NCI-H2227 (cell line): ENCODE measurements around the gene ACSF2.
A peak's percentile ranks its signal among the peaks of the same experiment; 100 is the strongest.
"Not testable (repeated sequence)": the region's sequence is repeated elsewhere in the genome, so short reads cannot be mapped to it uniquely, and the experiment has no call there.

ENCODE experiments used
- DNase-seq: peaks from one replicate; lab custom pipeline; 2025; ENCODE audit not compliant: unreplicated experiment; lab: John Stamatoyannopoulos, UW

Gene ACSF2

DNA sequence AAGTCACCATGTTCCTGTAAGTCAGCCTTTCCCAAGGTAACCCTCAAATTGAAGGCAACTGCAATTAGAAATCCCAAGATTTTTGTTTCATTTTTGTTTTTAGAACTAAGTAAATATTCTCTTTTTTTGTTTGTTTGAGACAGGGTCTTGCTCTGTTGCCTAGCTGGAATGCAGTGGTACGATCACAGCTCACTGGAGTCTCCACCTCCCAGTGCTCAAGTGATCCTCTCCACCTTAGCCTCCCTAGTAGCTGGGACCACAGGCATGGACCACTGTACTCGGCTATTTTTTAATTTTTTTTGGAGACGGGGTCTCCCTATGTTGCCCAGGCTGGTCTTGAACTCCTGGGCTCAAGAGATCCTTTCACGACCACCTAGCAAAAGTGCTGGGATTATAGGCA lies 18.1 kb upstream of the ACSF2 start:
- no peak for DNase-seq

DNA sequence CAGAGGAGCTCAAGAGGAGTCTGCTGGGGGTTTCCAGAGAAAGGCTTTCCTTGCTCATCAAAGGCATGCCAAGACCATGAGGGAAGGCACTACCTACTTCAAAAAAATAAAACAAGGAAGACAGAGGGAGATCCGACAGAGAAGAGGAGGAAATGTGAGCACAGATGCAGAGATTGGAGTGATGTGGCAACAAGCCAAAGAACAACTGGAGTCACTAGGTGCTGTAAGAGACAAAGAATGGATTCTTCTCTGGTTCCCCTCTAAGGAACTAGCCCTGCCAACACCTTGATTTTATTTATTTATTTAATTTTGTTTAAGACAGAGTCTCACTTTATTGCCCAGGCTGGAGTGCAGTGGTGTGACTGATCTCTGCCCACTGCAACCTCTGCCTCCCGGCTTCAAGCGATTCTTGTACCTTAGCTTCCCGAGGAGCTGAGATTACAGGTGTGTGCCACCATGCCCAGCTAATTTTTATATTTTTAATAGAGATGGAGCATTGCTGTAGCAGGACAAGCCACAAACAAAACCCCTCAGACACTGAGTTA lies 13.8 kb upstream of the ACSF2 start:
- no peak for DNase-seq

GRCh38 chr17:50414808-50415207 lies 11.2 kb upstream of the ACSF2 start:
- no peak for DNase-seq

DNA sequence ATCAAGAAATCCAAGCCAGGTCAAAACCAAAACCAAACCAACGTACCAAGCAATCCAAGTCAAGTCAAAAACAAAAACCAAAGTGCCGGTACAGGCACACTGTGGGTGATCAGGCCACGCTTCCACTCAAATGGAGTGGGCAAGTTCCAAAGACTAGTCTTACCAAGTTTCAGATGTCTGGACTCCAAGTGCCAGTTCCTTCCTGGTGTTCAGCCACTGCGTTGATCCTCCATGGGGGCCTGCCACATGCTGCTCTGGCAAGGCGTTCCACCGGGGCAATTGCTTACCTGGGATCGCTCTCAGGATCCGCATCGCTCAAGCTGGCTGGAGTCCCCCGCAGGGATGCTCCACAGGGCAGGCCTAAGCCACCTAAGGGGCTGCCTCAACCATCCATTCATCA lies 6.4 kb upstream of the ACSF2 start:
- DNase-seq = not testable (repeated sequence)

DNA sequence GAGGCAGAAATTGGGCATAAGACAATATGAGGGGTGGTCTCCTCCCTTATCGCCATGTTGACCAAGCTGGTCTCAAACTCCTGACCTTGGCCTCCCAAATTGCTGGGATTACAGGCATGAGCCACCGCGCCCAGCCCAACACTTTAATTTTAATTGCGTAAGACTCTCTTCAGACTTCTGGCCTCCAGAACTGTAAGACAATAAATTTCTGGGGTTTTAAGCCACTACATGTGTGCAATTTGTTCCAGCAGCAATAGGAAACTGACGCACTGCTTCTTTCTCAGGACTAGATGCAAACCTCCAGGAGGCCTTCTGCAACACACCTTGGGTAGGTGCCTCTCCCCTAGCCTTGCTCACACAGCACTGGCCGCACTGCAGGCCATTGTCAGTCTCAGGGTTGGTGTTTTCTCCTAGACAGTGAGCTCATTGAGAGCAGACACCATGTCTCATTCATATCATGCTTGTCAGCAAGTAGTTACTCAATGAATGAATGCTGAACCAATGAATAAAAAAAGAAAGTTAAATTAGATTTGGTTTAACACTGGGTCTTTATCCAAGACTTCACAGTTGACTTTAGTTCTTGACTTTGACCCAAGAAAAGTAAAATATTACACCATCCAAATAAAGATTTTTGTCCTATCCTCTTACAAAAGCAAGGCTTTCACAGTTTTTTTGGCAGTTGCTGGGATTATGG lies 5.5 kb upstream of the ACSF2 start:
- no peak for DNase-seq

- no peak for DNase-seq
Measured at GRCh38 chr17:50421308-50422051, 4.5 kb upstream of the ACSF2 start.

DNA sequence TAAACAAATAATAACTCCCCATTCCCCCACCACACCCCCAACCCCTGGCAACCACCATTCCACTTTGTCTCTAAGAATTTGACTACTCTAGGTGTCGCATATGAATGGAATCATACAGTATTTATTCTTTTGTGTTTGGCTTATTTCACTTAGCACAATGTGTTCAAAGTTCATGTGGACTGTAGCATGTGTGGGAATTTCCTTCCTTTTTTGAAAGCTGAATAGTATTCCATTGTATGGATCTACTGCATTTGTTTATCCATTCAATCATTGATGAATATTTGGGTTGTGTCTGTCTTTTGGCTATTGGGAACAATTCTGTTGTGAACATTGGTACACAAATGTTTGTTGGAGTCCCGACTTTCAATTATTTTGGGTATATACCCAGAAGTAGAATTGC lies 3.3 kb upstream of the ACSF2 start:
- no peak for DNase-seq

GRCh38 chr17:50423553-50424159 lies 2.4 kb upstream of the ACSF2 start:
- DNase-seq = peak; percentile 77

DNA sequence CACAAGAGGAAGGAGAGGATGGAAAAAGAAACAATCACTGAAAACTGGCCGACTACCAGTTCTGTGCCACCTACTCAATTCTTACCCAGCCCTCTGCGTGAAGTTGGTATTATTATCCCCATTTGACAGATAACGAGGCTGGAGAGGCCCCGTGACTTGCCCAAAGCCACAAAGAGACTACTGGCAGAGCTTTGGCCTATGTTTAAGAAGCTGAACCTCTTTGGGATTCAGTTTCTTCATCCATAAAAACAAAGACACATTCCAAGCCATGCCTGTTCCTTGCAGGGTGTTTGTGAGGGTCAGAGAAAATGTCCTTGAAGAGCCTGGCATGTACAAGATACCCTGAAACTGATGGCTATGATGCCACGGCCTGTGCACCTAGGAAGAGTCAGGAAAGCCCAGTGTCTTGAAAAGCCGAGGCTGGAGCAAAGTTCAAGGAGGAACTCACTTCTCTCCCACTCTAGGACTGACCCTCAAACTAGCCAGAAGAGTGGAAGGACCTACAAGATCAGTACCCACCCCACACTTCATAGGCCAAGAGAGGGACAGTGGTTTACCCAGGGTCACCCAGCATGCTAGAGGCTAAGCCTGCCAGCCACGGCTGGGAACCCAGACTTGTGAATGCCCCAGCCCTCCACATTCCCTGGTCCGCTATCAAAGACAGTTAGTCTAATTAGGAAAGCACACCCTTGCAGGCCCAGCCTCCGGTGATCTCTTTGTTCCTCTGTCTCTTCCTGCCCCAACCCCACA lies 1.6 kb upstream of the ACSF2 start:
- DNase-seq = no peak

DNA sequence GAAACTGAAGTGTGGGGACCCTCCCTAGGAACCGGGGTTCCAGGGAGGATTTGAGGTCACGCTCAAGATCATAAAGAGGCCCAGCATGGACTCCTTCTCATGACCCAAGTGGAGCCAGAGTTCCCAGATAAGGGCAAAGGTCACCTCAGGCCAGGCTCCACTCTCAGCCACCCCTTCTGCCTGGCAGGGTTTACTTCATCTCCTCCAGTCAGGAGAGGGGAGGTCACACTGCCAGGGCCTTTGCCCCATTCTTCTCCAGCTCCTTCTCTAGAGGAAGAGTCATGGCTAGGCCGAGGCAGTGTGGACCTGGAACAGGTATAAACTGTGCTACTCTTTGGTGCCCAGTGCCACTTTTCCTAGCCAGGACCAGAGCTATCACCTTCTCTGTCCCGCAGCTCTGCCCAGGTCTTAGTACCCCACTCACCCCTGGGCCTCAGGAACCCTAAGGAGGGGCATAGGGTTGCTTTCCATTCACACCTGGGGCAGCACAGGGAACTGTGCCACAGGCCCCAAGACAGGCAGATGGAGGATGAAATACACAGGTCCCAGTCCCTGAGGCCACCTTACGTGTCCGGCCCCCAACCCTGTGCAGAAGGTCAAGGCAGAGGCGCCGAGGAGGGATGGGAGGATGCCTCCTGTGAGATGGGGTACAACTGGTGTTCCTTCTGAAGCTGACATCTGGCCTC lies 879 bp upstream of the ACSF2 start:
- DNase-seq = no peak

DNA sequence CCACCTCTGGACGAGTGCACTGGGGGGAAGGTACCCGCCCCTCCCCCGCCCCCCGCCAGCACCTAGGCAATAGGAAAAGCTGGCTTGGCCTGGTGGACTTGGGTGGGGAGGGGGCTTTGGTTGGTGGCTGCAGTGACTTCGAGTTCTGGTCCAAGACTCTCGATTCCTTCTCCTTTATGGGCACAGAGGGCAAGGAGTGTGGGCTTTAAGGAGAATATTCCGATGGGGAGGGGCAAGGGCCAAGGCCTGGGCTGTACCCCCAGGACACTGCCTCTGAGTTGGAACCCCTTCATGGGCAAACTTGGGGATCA lies 409 bp downstream of the ACSF2 start:
- no peak for DNase-seq

- no peak for DNase-seq
Measured at GRCh38 chr17:50426814-50427787, 1.1 kb downstream of the ACSF2 start.

- DNase-seq = not testable (repeated sequence)
Measured at GRCh38 chr17:50428126-50428525, 2.1 kb downstream of the ACSF2 start.

DNA sequence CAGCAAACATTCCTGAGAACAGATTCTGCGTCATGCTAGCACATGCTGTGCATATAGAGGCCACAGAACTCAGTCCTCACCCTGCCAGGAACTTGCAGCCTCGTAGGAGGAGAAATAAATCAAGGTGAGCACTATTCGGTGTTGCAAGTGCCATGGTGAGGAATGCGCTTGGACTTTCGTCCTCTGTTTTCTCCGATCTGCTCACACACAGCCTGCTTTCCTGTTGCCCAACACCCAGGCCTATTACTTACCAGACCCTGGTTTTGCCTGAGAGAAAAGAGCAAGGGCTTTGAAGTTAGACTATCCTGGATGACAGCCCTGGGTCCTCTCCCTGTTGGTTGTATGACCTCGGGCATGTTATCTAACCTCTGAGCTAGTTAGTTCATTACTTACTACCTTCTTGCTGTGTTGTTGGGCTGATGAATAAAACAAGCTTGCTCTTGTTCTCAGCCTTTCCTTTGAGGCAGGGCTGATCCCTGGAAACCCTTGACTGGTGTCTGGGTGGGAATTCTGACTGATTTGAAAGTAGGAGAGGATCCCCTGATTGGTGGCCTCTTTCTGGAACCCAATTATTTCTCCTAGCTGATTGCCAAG lies 2.9 kb downstream of the ACSF2 start:
- no peak for DNase-seq

GRCh38 chr17:50429793-50430192 lies 3.8 kb downstream of the ACSF2 start:
- DNase-seq = no peak

DNA sequence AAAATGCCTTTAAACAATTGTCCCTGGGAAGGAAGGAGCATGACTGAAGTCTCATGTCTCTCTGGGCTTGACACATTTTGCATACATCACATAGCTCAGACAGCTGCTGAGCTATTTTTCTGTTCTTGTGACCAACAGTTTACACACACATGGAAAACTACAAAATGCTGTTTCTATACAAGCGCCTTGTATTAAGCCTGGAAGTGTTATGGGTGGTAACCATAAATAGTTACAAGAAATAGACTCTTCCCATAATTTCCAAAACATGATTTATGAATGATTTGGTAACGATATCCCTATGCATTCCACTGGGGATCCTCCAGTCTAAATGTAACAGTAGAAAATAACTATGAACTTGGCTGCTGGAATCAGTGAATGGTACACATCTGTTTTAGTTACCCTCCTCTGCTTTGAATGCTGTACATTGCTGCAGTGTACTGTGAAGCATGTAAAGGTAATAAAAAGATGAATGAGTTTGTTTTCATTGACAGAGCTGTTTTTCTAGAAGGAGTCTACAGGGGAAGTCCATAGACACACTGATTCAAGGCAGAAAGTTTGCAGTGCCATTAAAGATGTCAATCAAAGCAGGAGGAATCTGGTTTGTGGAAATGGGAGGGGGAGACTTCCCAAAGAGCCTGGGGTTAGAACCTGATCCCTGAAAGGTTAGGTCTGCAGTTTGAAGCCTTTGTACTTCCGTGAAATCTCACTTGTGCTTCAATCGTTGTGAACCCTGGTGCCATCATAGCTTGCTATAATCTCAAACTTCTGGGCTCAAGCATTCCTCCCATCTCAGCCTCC lies 5.0 kb downstream of the ACSF2 start:
- DNase-seq = no peak

GRCh38 chr17:50432125-50432762 lies 6.2 kb downstream of the ACSF2 start:
- no peak for DNase-seq

DNA sequence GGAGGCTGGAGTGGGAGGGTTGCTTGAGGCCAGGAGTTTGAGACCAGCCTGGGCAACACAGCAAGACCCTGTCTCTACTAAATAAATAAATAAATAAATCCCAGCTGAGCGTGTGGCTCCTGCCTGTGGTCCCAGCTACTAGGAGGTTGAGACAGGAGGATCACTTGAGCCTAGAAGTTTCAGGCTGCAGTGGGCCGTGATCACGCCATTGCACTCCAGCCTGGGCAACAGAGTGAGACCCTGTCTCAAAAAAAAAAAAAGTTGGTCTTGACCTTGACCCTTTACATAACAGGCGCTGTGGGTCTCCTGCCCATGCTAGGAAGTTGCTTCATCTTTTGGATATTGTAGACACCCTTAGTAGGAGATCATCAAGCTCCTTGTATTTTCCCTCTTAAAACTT lies 11.4 kb downstream of the ACSF2 start:
- no peak for DNase-seq
